Measurements from ENCODE around the gene WDR7. TPM values are rescaled to one million over a fixed set of nuclear protein-coding genes. Genes with fewer than 3 reads are reported as not detected.

Gene WDR7
- total RNA-seq, 1 experiment from 2014 or later, result 11.5 TPM

DNA sequence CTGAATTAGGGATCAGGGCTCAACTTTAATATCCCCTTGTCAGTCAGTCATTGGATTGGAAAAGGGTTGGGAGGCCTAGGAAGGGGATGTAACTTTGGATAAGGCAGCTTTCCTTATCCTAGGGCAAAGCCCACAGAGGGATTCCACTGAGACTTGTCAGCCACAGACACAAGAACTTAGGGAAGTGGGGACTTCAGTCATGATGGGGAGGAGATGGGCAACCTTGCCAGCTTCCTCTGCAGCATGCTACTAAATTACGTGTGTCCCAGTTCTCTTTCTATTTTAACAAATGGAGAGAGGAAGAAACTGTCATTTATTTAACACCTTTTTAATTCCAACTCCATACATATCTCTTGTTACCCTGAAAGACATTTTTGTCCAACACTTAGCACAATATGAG lies 237.8 kb downstream of the WDR7 start:
- BruUV-seq (replicated peaks), result no TSS peak
- ChIA-PET POLR2A (no interaction called here), RAD21 (ENCODE audit: low non-redundant PET in 1 of 2, low total read pairs in 2 of 2, uncharacterized antibody in 2 of 2, unreplicated experiment in 2 of 2) (no interaction called here), CTCF (no interaction called here)
- no peaks in the 10 kb centered on the region for H3K27me3 ChIP-seq (ENCODE audit: insufficient read depth, low read length)
- no peak overlapping the region for H3K9ac ChIP-seq (ENCODE audit: low read length)
- H3K79me2 ChIP-seq (ENCODE audit: insufficient read depth, low read length), result no peaks in the 10 kb centered on the region
- no peak overlapping the region for H3K4me2 ChIP-seq (ENCODE audit: low read length)
- no peak overlapping the region for H2AFZ ChIP-seq (ENCODE audit: low read depth, low read length, poor library complexity, severe bottlenecking)
- ATAC-seq (no peak), DNase-seq (ENCODE audit: low read depth, low spot score) (no peak)
- H3K4me1 ChIP-seq (ENCODE audit: control insufficient read depth in 1 of 2, insufficient read depth in 2 of 2, low read length in 2 of 2), result peaks cover 4 to 9% of the 10 kb centered on the region in 2 experiments; a peak in 3 of 4 replicates
- H3K27ac ChIP-seq (ENCODE audit: low read depth, low read length), result no peak overlapping the region
- intact Hi-C loops (cut with micrococcal nuclease), result no loop called here
- no peaks in the 10 kb centered on the region for H3K9me3 ChIP-seq (ENCODE audit: control insufficient read depth in 1 of 2, insufficient read depth in 1 of 2, low read depth in 1 of 2, low read length in 2 of 2)
- no peak for TF ChIP-seq CBX3 (IDR thresholded peaks at IDR 0.05; ENCODE audit: low read depth)
- TF ChIP-seq, protein P1, sequence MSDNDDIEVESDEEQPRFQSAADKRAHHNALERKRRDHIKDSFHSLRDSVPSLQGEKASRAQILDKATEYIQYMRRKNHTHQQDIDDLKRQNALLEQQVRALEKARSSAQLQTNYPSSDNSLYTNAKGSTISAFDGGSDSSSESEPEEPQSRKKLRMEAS (IDR thresholded peaks at IDR 0.05), result no peak
- no peaks in the 10 kb centered on the region for H4K20me1 ChIP-seq (ENCODE audit: insufficient read depth)
- no peaks in the 10 kb centered on the region for H3K9me2 ChIP-seq (ENCODE audit: insufficient read depth)
- no peak overlapping the region for H3K4me3 ChIP-seq (replicated peaks in 1 of 2; ENCODE audit: low read depth in 1 of 2, low read length in 2 of 2)
- H3K36me3 ChIP-seq (ENCODE audit: control insufficient read depth in 1 of 2, insufficient read depth in 2 of 2, low read length in 2 of 2), result no peaks in the 10 kb centered on the region

DNA sequence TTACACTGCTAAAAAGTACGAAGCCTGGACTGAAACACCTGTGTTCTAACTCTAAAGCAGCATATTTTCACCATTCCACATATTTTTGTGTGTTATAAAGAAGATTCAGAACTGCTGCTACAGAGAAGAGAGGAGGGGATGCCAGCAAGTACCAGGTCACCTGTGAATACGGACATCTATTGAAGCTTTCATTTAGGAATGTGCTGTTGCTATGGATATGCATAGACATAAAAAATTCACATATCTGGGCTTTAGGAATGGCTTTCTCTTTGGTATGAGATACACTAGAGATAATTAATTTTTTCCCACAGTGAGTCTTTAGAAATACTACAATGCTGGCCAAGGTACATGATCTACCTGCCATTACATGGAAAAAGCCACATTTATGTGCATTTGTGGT lies 238.5 kb downstream of the WDR7 start:
- no peaks in the 10 kb centered on the region for H3K36me3 ChIP-seq (ENCODE audit: control insufficient read depth in 1 of 2, insufficient read depth in 2 of 2, low read length in 2 of 2)
- BruUV-seq (replicated peaks), result no TSS peak

More for the DNA sequence above, 238.5 kb downstream of the WDR7 start:
- H3K9me2 ChIP-seq (ENCODE audit: insufficient read depth), result no peaks in the 10 kb centered on the region
- H3K4me2 ChIP-seq (ENCODE audit: low read length), result no peak overlapping the region
- no peak overlapping the region for H3K27ac ChIP-seq (ENCODE audit: low read depth, low read length)
- no peaks in the 10 kb centered on the region for H3K9me3 ChIP-seq (ENCODE audit: control insufficient read depth in 1 of 2, insufficient read depth in 1 of 2, low read depth in 1 of 2, low read length in 2 of 2)
- CTCF ChIA-PET, result no interaction called here
- H3K79me2 ChIP-seq (ENCODE audit: insufficient read depth, low read length), result no peaks in the 10 kb centered on the region
- H2AFZ ChIP-seq (ENCODE audit: low read depth, low read length, poor library complexity, severe bottlenecking), result no peak overlapping the region
- H3K4me3 ChIP-seq (replicated peaks in 1 of 2; ENCODE audit: low read depth in 1 of 2, low read length in 2 of 2), result no peak overlapping the region
- H3K27me3 ChIP-seq (ENCODE audit: insufficient read depth, low read length), result no peaks in the 10 kb centered on the region
- RAD21 ChIA-PET (ENCODE audit: low non-redundant PET in 1 of 2, low total read pairs in 2 of 2, uncharacterized antibody in 2 of 2, unreplicated experiment in 2 of 2), result no interaction called here
- DNase-seq (ENCODE audit: low read depth, low spot score) (no peak), ATAC-seq (no peak)
- POLR2A ChIA-PET, result no interaction called here
- intact Hi-C loops (cut with micrococcal nuclease), result no loop called here
- no peak overlapping the region for H3K9ac ChIP-seq (ENCODE audit: low read length)
- peaks cover 4 to 9% of the 10 kb centered on the region in 2 experiments; a peak in 3 of 4 replicates for H3K4me1 ChIP-seq (ENCODE audit: control insufficient read depth in 1 of 2, insufficient read depth in 2 of 2, low read length in 2 of 2)
- no peaks in the 10 kb centered on the region for H4K20me1 ChIP-seq (ENCODE audit: insufficient read depth)
- no peak for TF ChIP-seq RAD21 (IDR thresholded peaks at IDR 0.05; ENCODE audit: low read depth)
- TF ChIP-seq, protein P2, sequence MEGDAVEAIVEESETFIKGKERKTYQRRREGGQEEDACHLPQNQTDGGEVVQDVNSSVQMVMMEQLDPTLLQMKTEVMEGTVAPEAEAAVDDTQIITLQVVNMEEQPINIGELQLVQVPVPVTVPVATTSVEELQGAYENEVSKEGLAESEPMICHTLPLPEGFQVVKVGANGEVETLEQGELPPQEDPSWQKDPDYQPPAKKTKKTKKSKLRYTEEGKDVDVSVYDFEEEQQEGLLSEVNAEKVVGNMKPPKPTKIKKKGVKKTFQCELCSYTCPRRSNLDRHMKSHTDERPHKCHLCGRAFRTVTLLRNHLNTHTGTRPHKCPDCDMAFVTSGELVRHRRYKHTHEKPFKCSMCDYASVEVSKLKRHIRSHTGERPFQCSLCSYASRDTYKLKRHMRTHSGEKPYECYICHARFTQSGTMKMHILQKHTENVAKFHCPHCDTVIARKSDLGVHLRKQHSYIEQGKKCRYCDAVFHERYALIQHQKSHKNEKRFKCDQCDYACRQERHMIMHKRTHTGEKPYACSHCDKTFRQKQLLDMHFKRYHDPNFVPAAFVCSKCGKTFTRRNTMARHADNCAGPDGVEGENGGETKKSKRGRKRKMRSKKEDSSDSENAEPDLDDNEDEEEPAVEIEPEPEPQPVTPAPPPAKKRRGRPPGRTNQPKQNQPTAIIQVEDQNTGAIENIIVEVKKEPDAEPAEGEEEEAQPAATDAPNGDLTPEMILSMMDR (IDR thresholded peaks at IDR 0.05 in 2 of 3, conservative IDR thresholded peaks at IDR 0.05 in 1 of 3; ENCODE audit: borderline replicate concordance in 1 of 3, insufficient read depth in 1 of 3, low read depth in 2 of 3, low read length in 2 of 3), result no peak
- TF ChIP-seq, protein P1 (IDR thresholded peaks at IDR 0.05), result no peak
- no peak for TF ChIP-seq POLR2AphosphoS5 (IDR thresholded peaks at IDR 0.05; ENCODE audit: low read depth, low read length)
- TF ChIP-seq SP1 (IDR thresholded peaks at IDR 0.05; ENCODE audit: low read depth), result no peak
- no peak for TF ChIP-seq CBX3 (IDR thresholded peaks at IDR 0.05; ENCODE audit: low read depth)
- no peak for TF ChIP-seq FOSL1 (IDR thresholded peaks at IDR 0.05; ENCODE audit: low read depth)
- TF ChIP-seq, protein P3, sequence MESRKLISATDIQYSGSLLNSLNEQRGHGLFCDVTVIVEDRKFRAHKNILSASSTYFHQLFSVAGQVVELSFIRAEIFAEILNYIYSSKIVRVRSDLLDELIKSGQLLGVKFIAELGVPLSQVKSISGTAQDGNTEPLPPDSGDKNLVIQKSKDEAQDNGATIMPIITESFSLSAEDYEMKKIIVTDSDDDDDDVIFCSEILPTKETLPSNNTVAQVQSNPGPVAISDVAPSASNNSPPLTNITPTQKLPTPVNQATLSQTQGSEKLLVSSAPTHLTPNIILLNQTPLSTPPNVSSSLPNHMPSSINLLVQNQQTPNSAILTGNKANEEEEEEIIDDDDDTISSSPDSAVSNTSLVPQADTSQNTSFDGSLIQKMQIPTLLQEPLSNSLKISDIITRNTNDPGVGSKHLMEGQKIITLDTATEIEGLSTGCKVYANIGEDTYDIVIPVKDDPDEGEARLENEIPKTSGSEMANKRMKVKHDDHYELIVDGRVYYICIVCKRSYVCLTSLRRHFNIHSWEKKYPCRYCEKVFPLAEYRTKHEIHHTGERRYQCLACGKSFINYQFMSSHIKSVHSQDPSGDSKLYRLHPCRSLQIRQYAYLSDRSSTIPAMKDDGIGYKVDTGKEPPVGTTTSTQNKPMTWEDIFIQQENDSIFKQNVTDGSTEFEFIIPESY (IDR thresholded peaks at IDR 0.05; ENCODE audit: extremely low read depth, insufficient replicate concordance, low read length), result no peak
- no peak for TF ChIP-seq ZFX (IDR thresholded peaks at IDR 0.05)
- no peak for TF ChIP-seq JUND (IDR thresholded peaks at IDR 0.05)
- TF ChIP-seq EGR1 (IDR thresholded peaks at IDR 0.05; ENCODE audit: low read depth), result no peak
- no peak for TF ChIP-seq TCF7L2 (IDR thresholded peaks at IDR 0.05; ENCODE audit: borderline replicate concordance, extremely low read depth, insufficient read depth, insufficient read length)
- no peak for TF ChIP-seq SIN3A (IDR thresholded peaks at IDR 0.05; ENCODE audit: low read depth)
- TF ChIP-seq ELF1 (IDR thresholded peaks at IDR 0.05; ENCODE audit: borderline replicate concordance, low read depth), result no peak
- no peak for TF ChIP-seq YY1 (IDR thresholded peaks at IDR 0.05; ENCODE audit: extremely low read depth, insufficient replicate concordance, low read depth, low read length)
